Activated CD4-positive, alpha-beta T cell treated with anti-CD3 and anti-CD28 coated beads for 1 hour (primary cell): ENCODE measurements around the gene GP5.

ENCODE experiments used
- DNase-seq: peaks from one replicate; pipeline ENCODE4 v3.0.0-alpha.2; 2020

Gene GP5

GRCh38 chr3:194396859-194397756, 2.0 kb downstream of the GP5 start:
- peak; percentile 17 for DNase-seq

- no peak for DNase-seq
These were observed 2.6 kb downstream of the GP5 start for GRCh38 chr3:194396539-194396858.

GRCh38 chr3:194395778-194396538, 3.1 kb downstream of the GP5 start:
- peak; percentile 49 for DNase-seq

- no peak for DNase-seq
These were observed 3.9 kb downstream of the GP5 start for GRCh38 chr3:194395212-194395611.

- no peak for DNase-seq
These were observed 6.5 kb downstream of the GP5 start for GRCh38 chr3:194392576-194392975.

- DNase-seq: no peak
These were observed 8.2 kb downstream of the GP5 start for GRCh38 chr3:194390835-194391234.

GRCh38 chr3:194389269-194389668, 9.8 kb downstream of the GP5 start:
- DNase-seq: no peak

- DNase-seq: no peak
These were observed 11.1 kb downstream of the GP5 start for GRCh38 chr3:194387926-194388418.

GRCh38 chr3:194387276-194387675, 11.8 kb downstream of the GP5 start:
- no peak for DNase-seq

- no peak for DNase-seq
These were observed 12.4 kb downstream of the GP5 start for GRCh38 chr3:194386648-194387047.

- no peak for DNase-seq
These were observed 13.0 kb downstream of the GP5 start for GRCh38 chr3:194386066-194386465.

- no peak for DNase-seq
These were observed 14.5 kb downstream of the GP5 start for GRCh38 chr3:194384569-194385001.

GRCh38 chr3:194384156-194384555, 14.9 kb downstream of the GP5 start:
- DNase-seq: no peak

GRCh38 chr3:194383276-194383940, 15.7 kb downstream of the GP5 start:
- DNase-seq: no peak

- DNase-seq: no peak
These were observed 16.2 kb downstream of the GP5 start for GRCh38 chr3:194382892-194383223.

- no peak for DNase-seq
These were observed 16.7 kb downstream of the GP5 start for GRCh38 chr3:194382196-194382891.

GRCh38 chr3:194381460-194381875, 17.6 kb downstream of the GP5 start:
- no peak for DNase-seq

- no peak for DNase-seq
These were observed 18.7 kb downstream of the GP5 start for GRCh38 chr3:194380326-194380725.

- no peak for DNase-seq
These were observed 19.4 kb downstream of the GP5 start for GRCh38 chr3:194379651-194380050.

GRCh38 chr3:194379231-194379630, 19.8 kb downstream of the GP5 start:
- no peak for DNase-seq

GRCh38 chr3:194377708-194378107, 21.4 kb downstream of the GP5 start:
- DNase-seq: no peak

- no peak for DNase-seq
These were observed 22.9 kb downstream of the GP5 start for GRCh38 chr3:194376241-194376560.
